HepG2 (cell line): ENCODE results near the gene THBS1. TPM values are rescaled to one million over a fixed set of nuclear protein-coding genes. Genes with fewer than 3 reads are reported as not detected.
A peak's percentile ranks its signal among the peaks of the same experiment; 100 is the strongest.

ENCODE experiments used
- ATAC-seq: fragments of 200-7000 bp; cut with Tn5 transposase; 3 replicates; pipeline ENCODE4 v1.9.1; 2020; ENCODE audit warnings: mild to moderate bottlenecking, moderate library complexity
- BruUV-seq: library from RNA; stranded (reverse); fragments of 400-500 nt; replicated peaks from 2 replicates; lab custom pipeline; 2021; lab: Mats Ljungman, UMichigan
- CTCF ChIA-PET: fragments of 300-600 bp; formaldehyde crosslinking; extraction: SDS; loops from one replicate; lab custom pipeline; 2021; ENCODE audit warnings: low total read pairs, inconsistent platforms, low intra/inter-chr PET ratio; lab: Yijun Ruan, JAX
- POLR2A ChIA-PET: fragments of 350-600 bp; sonication (Branson Sonifier 250); formaldehyde crosslinking; loops from one replicate; lab custom pipeline; 2020; ENCODE audit warnings: antibody characterized with exemption, inconsistent platforms; lab: Yijun Ruan, JAX
- DNase-seq: peaks from one replicate; pipeline ENCODE4 v3.0.0-alpha.2; 2015; ENCODE audit warnings: low spot score
- FAIRE-seq: peaks from 3 replicates; lab custom pipeline; 2011; peaks lifted over from hg19 to GRCh38; lab: Jason Lieb, UNC
- H2AFZ ChIP-seq: one replicate; pipeline ENCODE4 v1.6.1; 2011; ENCODE audit warnings: low read length, inconsistent platforms
- H3K27ac ChIP-seq: fragments of 300-600 bp; 3 replicates; pipeline ENCODE4 v1.8.0; 2011; ENCODE audit warnings: mixed run types, mild to moderate bottlenecking, mixed read lengths, low read length, inconsistent platforms; ENCODE audit not compliant: insufficient read depth; ENCODE audit errors: extremely low read length
- H3K27me3 ChIP-seq, 2 experiments: fragments of 200-600 bp in 1 of 2; 2 replicates in 1 of 2; 3 replicates in 1 of 2; pipeline versions ENCODE4 v1.6.0 to v1.8.0; 2011; ENCODE audit warnings: low read length in 2 of 2, mild to moderate bottlenecking in 2 of 2, moderate library complexity in 2 of 2, inconsistent platforms in 1 of 2; ENCODE audit not compliant: insufficient read depth in 2 of 2, control insufficient read depth in 1 of 2
- H3K36me3 ChIP-seq, 2 experiments: fragments of 200-600 bp in 1 of 2; replicated peaks in 1 of 2; 2 replicates in 1 of 2; 3 replicates in 1 of 2; pipeline versions ENCODE4 v1.5.1 to v1.8.0; 2011; ENCODE audit warnings: low read length in 2 of 2, inconsistent platforms in 1 of 2; ENCODE audit not compliant: insufficient read depth in 2 of 2, control insufficient read depth in 1 of 2
- H3K4me1 ChIP-seq: 2 replicates; pipeline ENCODE4 v1.5.1; 2012; ENCODE audit warnings: low read length, inconsistent platforms; ENCODE audit not compliant: insufficient read depth
- H3K4me2 ChIP-seq: 2 replicates; pipeline ENCODE4 v1.6.0; 2011; ENCODE audit warnings: low read depth, low read length, inconsistent platforms
- H3K4me3 ChIP-seq, 3 experiments: fragments of 200-600 bp in 1 of 3; sonication (generic), shearing (Covaris generic) in 1 of 3; replicated peaks in 1 of 3; 2 replicates each; pipeline ENCODE4 v1.5.1; 2011 to 2016; ENCODE audit warnings: low read length in 3 of 3, inconsistent platforms in 2 of 3, low read depth in 2 of 3, mild to moderate bottlenecking in 2 of 3, control low read depth in 1 of 3, mixed read lengths in 1 of 3; ENCODE audit not compliant: insufficient read depth in 1 of 3
- H3K79me2 ChIP-seq: one replicate; pipeline ENCODE4 v1.6.1; 2011; ENCODE audit warnings: low read length, inconsistent platforms; ENCODE audit not compliant: insufficient read depth
- H3K9ac ChIP-seq: 2 replicates; pipeline ENCODE4 v1.6.0; 2011; ENCODE audit warnings: mild to moderate bottlenecking, low read depth, low read length, inconsistent platforms; ENCODE audit not compliant: insufficient read depth
- H3K9me3 ChIP-seq: 2 replicates; pipeline ENCODE4 v1.5.1; 2012; ENCODE audit warnings: mild to moderate bottlenecking, low read length
- H4K20me1 ChIP-seq: 2 replicates; pipeline ENCODE4 v1.6.0; 2011; ENCODE audit warnings: inconsistent platforms, mild to moderate bottlenecking, low read length, moderate library complexity; ENCODE audit not compliant: insufficient read depth
- ASH2L ChIP-seq: fragments of 300-600, 200-600 bp; sonication (generic); IDR thresholded peaks from 2 replicates; pipeline ENCODE4 v1.7.0; 2017; ENCODE audit warnings: low read depth, mild to moderate bottlenecking, moderate library complexity, mixed read lengths, low read length; ENCODE audit not compliant: insufficient read length
- MAFF ChIP-seq: IDR thresholded peaks from 2 replicates; pipeline ENCODE4 v1.6.1; 2011; ENCODE audit warnings: low read depth, low read length, improper control_type of control experiment
- MAFK ChIP-seq, 2 experiments: IDR thresholded peaks in 1 of 2; conservative IDR thresholded peaks in 1 of 2; 2 replicates each; pipeline ENCODE4 v1.6.1; 2011; ENCODE audit warnings: improper control_type of control experiment in 2 of 2, low read length in 2 of 2
- ZNF570 ChIP-seq: sonication (generic); formaldehyde crosslinking; IDR thresholded peaks from 2 replicates; pipeline ENCODE4 v1.4.0; 2020; ENCODE audit warnings: mild to moderate bottlenecking, missing genetic modification reagents, borderline replicate concordance
- ZNF83 ChIP-seq: sonication (generic); formaldehyde crosslinking; IDR thresholded peaks from 2 replicates; pipeline ENCODE4 v1.4.0; 2020; ENCODE audit warnings: missing genetic modification reagents, mild to moderate bottlenecking, borderline replicate concordance
- WGBS: methylation state at CpG from one replicate; pipeline ENCODE4 v1.1.6; 2017; ENCODE audit warnings: low lambda C conversion rate; 5-methylcytosine and 5-hydroxymethylcytosine counted together
- in situ Hi-C: cut with HindIII; loops from 2 replicates; pipeline ENCODE4 v1.10.0; 2017; ENCODE audit warnings: low pct_unique_long_range_greater_than_20kb; ENCODE audit not compliant: extremely low pct_ligation_motif_present
- intact Hi-C: fragments of 100-400 bp; cut with micrococcal nuclease; formaldehyde crosslinking; loops from one replicate; pipeline ENCODE4 v1.10.0; 2022; ENCODE audit not compliant: unreplicated experiment
- polyA plus RNA-seq, 8 experiments: library from polyadenylated mRNA; depleted of rRNA in 3 of 8; stranded (reverse) in 7 of 8; unstranded in 1 of 8; fragments of >200 nt; fragmentation: Illumina TruSeq in 4 of 8; extraction: Trizol in 4 of 8; gene quantifications; 2 replicates each; pipeline versions ENCODE4 v1.2.1 to v1.2.3, GENCODE V29; 2011 to 2016; ENCODE audit warnings: low read depth in 4 of 8, missing spikeins in 1 of 8, mixed read lengths in 1 of 8; ENCODE audit not compliant: insufficient read depth in 1 of 8
- total RNA-seq, 5 experiments: library from RNA; depleted of rRNA; stranded (reverse); fragments of >200 nt; fragmentation: Illumina TruSeq; extraction: Trizol; gene quantifications; 2 replicates each; pipeline ENCODE4 v1.2.3, GENCODE V29; 2016; ENCODE audit warnings: low read depth in 1 of 5

Gene THBS1
- total and polyA plus RNA-seq, 2 of the 13 experiments (the other 11 are each of a cell fraction or from before 2014, with no cell fraction given), result 54.7 to 67.1 TPM

DNA sequence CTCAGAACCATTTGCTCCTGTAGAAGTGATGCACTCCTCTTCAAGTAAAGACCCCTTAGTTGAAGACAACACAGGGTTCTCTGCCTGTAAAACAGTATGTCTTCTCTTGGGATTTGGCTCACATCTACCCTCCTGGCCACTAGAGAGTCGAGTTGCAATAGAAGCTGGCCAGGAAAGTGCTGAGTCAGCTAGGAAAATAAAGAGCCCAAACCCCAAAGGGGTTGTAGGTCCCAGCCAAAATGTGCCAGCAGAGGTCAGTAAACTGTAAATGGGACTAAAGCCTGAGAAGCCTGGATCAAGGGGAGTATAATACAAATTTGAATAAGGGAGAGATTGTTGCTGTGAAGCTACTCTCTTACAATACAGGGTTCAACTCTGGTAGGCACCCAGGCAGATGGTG, 37.2 kb upstream of the THBS1 start:
- FAIRE-seq (no peak), ATAC-seq (no peak), DNase-seq (no peak)
- BruUV-seq, result no TSS peak
- in situ Hi-C loops, result no loop called here
- ChIA-PET CTCF (no interaction called here), POLR2A (no interaction called here)
- H3K4me1 ChIP-seq, result no peaks in the 10 kb centered on the region
- H3K9ac ChIP-seq, result no peak overlapping the region
- no peak overlapping the region for H3K4me2 ChIP-seq
- intact Hi-C loops, result no loop called here
- H3K27ac ChIP-seq, result no peak overlapping the region
- no peak overlapping the region for H3K4me3 ChIP-seq
- no peaks in the 10 kb centered on the region for H3K79me2 ChIP-seq
- no peaks in the 10 kb centered on the region; a peak in 1 of 5 replicates for H3K27me3 ChIP-seq
- H4K20me1 ChIP-seq, result no peaks in the 10 kb centered on the region
- no peak overlapping the region for H2AFZ ChIP-seq
- 0% methylated on average over 1 of the region's 1 CpG for WGBS
- peaks cover 9% of the 10 kb centered on the region; the same call in 1 of the 2 replicates for H3K9me3 ChIP-seq
- TF ChIP-seq MAFK (conservative IDR thresholded peaks at IDR 0.05 in 1 of 2, IDR thresholded peaks at IDR 0.05 in 1 of 2; ENCODE audit: low read length in 2 of 2) (peak; percentile 97 to 98), MAFF (peak; percentile 97), ZNF83 (CRISPR knock-in tag) (no peak), ASH2L (no peak)
- TF ChIP-seq, all 625 proteins: peak for 2
- no peaks in the 10 kb centered on the region for H3K36me3 ChIP-seq

DNA sequence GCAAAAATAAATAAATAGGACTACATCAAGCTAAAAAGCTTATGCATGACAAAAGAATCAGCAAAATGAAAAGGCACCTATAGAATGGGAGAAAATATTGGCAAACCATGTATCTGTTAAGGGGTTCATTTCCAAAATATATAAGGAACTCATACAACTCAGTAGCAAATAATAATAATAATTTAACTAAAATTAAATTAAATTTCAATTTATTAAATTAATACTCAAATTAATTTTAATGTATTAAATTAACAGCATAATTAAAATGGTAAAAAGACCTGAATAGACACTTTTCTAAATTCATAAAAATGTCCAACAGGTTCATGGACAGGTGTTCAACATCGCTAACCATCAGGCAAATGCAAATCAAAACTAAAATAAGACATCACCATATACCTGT, 34.0 kb upstream of the THBS1 start:
- H2AFZ ChIP-seq, result no peak overlapping the region
- CTCF ChIA-PET, result no interaction called here
- H3K9me3 ChIP-seq, result peaks cover 9% of the 10 kb centered on the region; the same call in 1 of the 2 replicates
- TF ChIP-seq ZNF570 (CRISPR knock-in tag), result no peak
- peak in 1 of 2 experiments; percentile 29; a peak in 1 of 4 replicates for TF ChIP-seq MAFK (conservative IDR thresholded peaks at IDR 0.05 in 1 of 2, IDR thresholded peaks at IDR 0.05 in 1 of 2; ENCODE audit: low read length in 2 of 2)
- H3K4me3 ChIP-seq, result no peak overlapping the region
- intact Hi-C loops (no loop called here), in situ Hi-C loops (no loop called here)
- ATAC-seq (no peak), DNase-seq (no peak), FAIRE-seq (no peak)
- no peaks in the 10 kb centered on the region for H3K4me1 ChIP-seq
- 0% methylated on average over 1 of the region's 1 CpG for WGBS
- H3K27me3 ChIP-seq, result no peaks in the 10 kb centered on the region
- H3K27ac ChIP-seq, result no peak overlapping the region
- H3K4me2 ChIP-seq, result no peak overlapping the region
- POLR2A ChIA-PET, result no interaction called here
- no peaks in the 10 kb centered on the region for H3K36me3 ChIP-seq
- H4K20me1 ChIP-seq, result no peaks in the 10 kb centered on the region
- no peak overlapping the region for H3K9ac ChIP-seq
- no TSS peak for BruUV-seq
- no peaks in the 10 kb centered on the region for H3K79me2 ChIP-seq
